ENCODE results near the gene DCUN1D3.
"Not testable (repeated sequence)": the region's sequence is repeated elsewhere in the genome, so short reads cannot be mapped to it uniquely, and the experiment has no call there.

DNA sequence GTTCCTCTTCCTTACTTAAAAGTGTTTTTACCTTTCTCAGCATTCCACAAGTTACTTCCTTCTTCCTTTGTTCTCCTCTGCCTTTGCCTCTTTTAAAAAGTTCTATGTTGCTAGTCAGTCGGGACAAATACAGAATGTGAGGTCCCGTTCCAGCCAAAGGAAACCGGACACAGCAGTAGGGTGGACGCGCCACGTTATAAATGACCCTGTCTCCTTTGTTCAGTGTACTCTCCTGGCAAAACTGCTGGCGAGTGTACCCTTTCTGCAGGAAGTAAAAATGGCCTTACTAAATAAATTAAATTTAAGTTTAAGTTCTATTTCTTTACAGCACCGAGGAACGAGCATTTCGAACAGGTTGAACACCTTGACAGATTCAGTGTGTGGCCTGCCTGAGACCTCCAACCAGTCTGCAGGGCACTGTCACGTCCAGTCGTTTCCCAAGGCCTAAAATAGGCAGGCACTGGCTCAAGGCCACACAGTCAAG is 94.4 kb downstream of the DCUN1D3 start:
- not testable (repeated sequence) for TF ChIP-seq EZH2 (IDR thresholded peaks at IDR 0.05; ENCODE audit: low read length)
- TF ChIP-seq, protein P1, sequence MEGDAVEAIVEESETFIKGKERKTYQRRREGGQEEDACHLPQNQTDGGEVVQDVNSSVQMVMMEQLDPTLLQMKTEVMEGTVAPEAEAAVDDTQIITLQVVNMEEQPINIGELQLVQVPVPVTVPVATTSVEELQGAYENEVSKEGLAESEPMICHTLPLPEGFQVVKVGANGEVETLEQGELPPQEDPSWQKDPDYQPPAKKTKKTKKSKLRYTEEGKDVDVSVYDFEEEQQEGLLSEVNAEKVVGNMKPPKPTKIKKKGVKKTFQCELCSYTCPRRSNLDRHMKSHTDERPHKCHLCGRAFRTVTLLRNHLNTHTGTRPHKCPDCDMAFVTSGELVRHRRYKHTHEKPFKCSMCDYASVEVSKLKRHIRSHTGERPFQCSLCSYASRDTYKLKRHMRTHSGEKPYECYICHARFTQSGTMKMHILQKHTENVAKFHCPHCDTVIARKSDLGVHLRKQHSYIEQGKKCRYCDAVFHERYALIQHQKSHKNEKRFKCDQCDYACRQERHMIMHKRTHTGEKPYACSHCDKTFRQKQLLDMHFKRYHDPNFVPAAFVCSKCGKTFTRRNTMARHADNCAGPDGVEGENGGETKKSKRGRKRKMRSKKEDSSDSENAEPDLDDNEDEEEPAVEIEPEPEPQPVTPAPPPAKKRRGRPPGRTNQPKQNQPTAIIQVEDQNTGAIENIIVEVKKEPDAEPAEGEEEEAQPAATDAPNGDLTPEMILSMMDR (optimal IDR thresholded peaks at IDR 0.05 in 1 of 3, IDR thresholded peaks at IDR 0.05 in 1 of 3, conservative IDR thresholded peaks at IDR 0.05 in 1 of 3; ENCODE audit: extremely low read depth in 1 of 3, insufficient read depth in 2 of 3, low read length in 3 of 3): not testable (repeated sequence)

Measured in keratinocyte (primary cell).